Measurements from ENCODE around the gene DNAH1.

DNAH1 gene

GRCh38 chr3:52433996-52434479, 117.9 kb downstream of the DNAH1 start:
- H3K4me3 ChIP-seq (ENCODE audit: low read length) = no peak overlapping the region
- H3K9ac ChIP-seq (ENCODE audit: low read length) = no peak overlapping the region
- H4K20me1 ChIP-seq (ENCODE audit: insufficient read depth, low read length) = no peaks in the 10 kb centered on the region
- no peaks in the 10 kb centered on the region for H3F3A ChIP-seq (ENCODE audit: insufficient read depth, low read length)
- H3K9me2 ChIP-seq (replicated peaks; ENCODE audit: insufficient read depth, low read length) = no peaks in the 10 kb centered on the region
- no peak for DNase-seq
- no peak for TF ChIP-seq CTCF (IDR thresholded peaks at IDR 0.05; ENCODE audit: low read length)
- no peak for TF ChIP-seq EZH2phosphoT487 (IDR thresholded peaks at IDR 0.05; ENCODE audit: low read length)
- no peak for TF ChIP-seq EZH2 (optimal IDR thresholded peaks at IDR 0.05; ENCODE audit: low read depth, low read length)
- no peaks in the 10 kb centered on the region for H3K4me1 ChIP-seq (ENCODE audit: low read length)
- no peak overlapping the region for H3K27ac ChIP-seq (ENCODE audit: low read length)
- H2AFZ ChIP-seq (ENCODE audit: low read length) = no peak overlapping the region
- H3K27me3 ChIP-seq (replicated peaks; ENCODE audit: insufficient read depth, low read length) = no peaks in the 10 kb centered on the region
- H3K4me2 ChIP-seq (ENCODE audit: low read depth, low read length) = no peak overlapping the region
- no peaks in the 10 kb centered on the region for H3K79me2 ChIP-seq (ENCODE audit: low read length)
- no peaks in the 10 kb centered on the region for H3K36me3 ChIP-seq (replicated peaks; ENCODE audit: insufficient read depth, low read length)
- H3K9me3 ChIP-seq (replicated peaks; ENCODE audit: insufficient read depth, low read length) = no peaks in the 10 kb centered on the region

- no peaks in the 10 kb centered on the region for H3F3A ChIP-seq (ENCODE audit: insufficient read depth, low read length)
- H3K4me2 ChIP-seq (ENCODE audit: low read depth, low read length) = no peak overlapping the region
Observed at GRCh38 chr3:52434491-52435115, 118.5 kb downstream of the DNAH1 start.

GRCh38 chr3:52435246-52436101, 119.4 kb downstream of the DNAH1 start:
- no peaks in the 10 kb centered on the region for H3K9me3 ChIP-seq (replicated peaks; ENCODE audit: insufficient read depth, low read length)
- no peaks in the 10 kb centered on the region for H3K27me3 ChIP-seq (replicated peaks; ENCODE audit: insufficient read depth, low read length)
- DNase-seq = no peak
- no peak overlapping the region for H3K4me2 ChIP-seq (ENCODE audit: low read depth, low read length)
- no peaks in the 10 kb centered on the region for H3F3A ChIP-seq (ENCODE audit: insufficient read depth, low read length)
- no peak overlapping the region for H3K9ac ChIP-seq (ENCODE audit: low read length)
- no peak overlapping the region for H2AFZ ChIP-seq (ENCODE audit: low read length)
- H3K4me3 ChIP-seq (ENCODE audit: low read length) = no peak overlapping the region
- no peaks in the 10 kb centered on the region for H3K79me2 ChIP-seq (ENCODE audit: low read length)
- no peaks in the 10 kb centered on the region for H3K4me1 ChIP-seq (ENCODE audit: low read length)
- H4K20me1 ChIP-seq (ENCODE audit: insufficient read depth, low read length) = no peaks in the 10 kb centered on the region
- no peaks in the 10 kb centered on the region for H3K9me2 ChIP-seq (replicated peaks; ENCODE audit: insufficient read depth, low read length)
- no peaks in the 10 kb centered on the region for H3K36me3 ChIP-seq (replicated peaks; ENCODE audit: insufficient read depth, low read length)
- TF ChIP-seq CTCF (IDR thresholded peaks at IDR 0.05; ENCODE audit: low read length) = no peak
- no peak for TF ChIP-seq EZH2phosphoT487 (IDR thresholded peaks at IDR 0.05; ENCODE audit: low read length)
- no peak for TF ChIP-seq EZH2 (optimal IDR thresholded peaks at IDR 0.05; ENCODE audit: low read depth, low read length)
- H3K27ac ChIP-seq (ENCODE audit: low read length) = no peak overlapping the region

More at GRCh38 chr3:52434491-52435115, 118.5 kb downstream of the DNAH1 start:
- H3K9me2 ChIP-seq (replicated peaks; ENCODE audit: insufficient read depth, low read length) = no peaks in the 10 kb centered on the region
- no peak overlapping the region for H3K4me3 ChIP-seq (ENCODE audit: low read length)
- H3K9me3 ChIP-seq (replicated peaks; ENCODE audit: insufficient read depth, low read length) = no peaks in the 10 kb centered on the region
- H3K27me3 ChIP-seq (replicated peaks; ENCODE audit: insufficient read depth, low read length) = no peaks in the 10 kb centered on the region
- no peak overlapping the region for H3K9ac ChIP-seq (ENCODE audit: low read length)
- DNase-seq = no peak
- H2AFZ ChIP-seq (ENCODE audit: low read length) = no peak overlapping the region
- no peaks in the 10 kb centered on the region for H4K20me1 ChIP-seq (ENCODE audit: insufficient read depth, low read length)
- H3K79me2 ChIP-seq (ENCODE audit: low read length) = no peaks in the 10 kb centered on the region
- no peaks in the 10 kb centered on the region for H3K36me3 ChIP-seq (replicated peaks; ENCODE audit: insufficient read depth, low read length)
- H3K27ac ChIP-seq (ENCODE audit: low read length) = no peak overlapping the region
- no peaks in the 10 kb centered on the region for H3K4me1 ChIP-seq (ENCODE audit: low read length)
- TF ChIP-seq EZH2 (optimal IDR thresholded peaks at IDR 0.05; ENCODE audit: low read depth, low read length) = no peak
- TF ChIP-seq EZH2phosphoT487 (IDR thresholded peaks at IDR 0.05; ENCODE audit: low read length) = no peak
- TF ChIP-seq CTCF (IDR thresholded peaks at IDR 0.05; ENCODE audit: low read length) = no peak
